HG03108 (cell line): ENCODE data around the gene ECHDC1.

Experiments
- ATAC-seq: cut with Tn5 transposase; IDR thresholded peaks from one replicate; pipeline ENCODE4 v1.9.1; 2021; ENCODE audit warnings: moderate library complexity; ENCODE audit not compliant: unreplicated experiment

Gene ECHDC1

DNA sequence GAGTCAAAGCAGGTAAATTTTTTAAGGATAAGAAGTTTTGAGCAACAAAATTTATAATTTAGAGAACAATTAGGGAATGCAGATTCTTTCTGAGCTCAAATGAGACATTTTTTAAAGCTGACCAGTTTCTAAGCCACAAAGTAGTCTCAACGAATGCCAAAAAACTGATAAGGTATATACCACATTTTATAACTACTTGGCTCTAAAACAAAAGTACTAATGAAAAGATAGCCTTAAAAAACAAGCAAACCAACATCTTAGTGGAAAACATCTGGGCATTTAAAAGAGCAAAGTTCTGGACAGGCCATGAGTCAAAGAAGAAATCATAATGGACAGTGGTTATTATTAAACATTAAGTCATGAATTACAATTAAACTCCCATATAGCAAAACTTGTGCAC lies 99.9 kb downstream of the ECHDC1 start:
- no peak for ATAC-seq
